ENCODE measurements around the gene GDA.

GRCh38 chr9:72211047-72211446 is 61.8 kb downstream of the GDA start:
- TF ChIP-seq CTCF (IDR thresholded peaks at IDR 0.05): no peak
- TF ChIP-seq EZH2 (IDR thresholded peaks at IDR 0.05): no peak
- no peak for TF ChIP-seq EZH2phosphoT487 (IDR thresholded peaks at IDR 0.05)

All from neural progenitor cell (in vitro differentiated cells).